H54 (cell line): ENCODE measurements around the gene MYO9B.
"Not testable (repeated sequence)": the region's sequence is repeated elsewhere in the genome, so short reads cannot be mapped to it uniquely, and the experiment has no call there.

Experiments
- DNase-seq: peaks from one replicate; pipeline ENCODE4 v3.0.0; 2011; ENCODE audit warnings: low spot score, mixed read lengths; ENCODE audit not compliant: insufficient read length
- FAIRE-seq: peaks from 3 replicates; lab custom pipeline; 2011; peaks lifted over from hg19 to GRCh38; lab: Jason Lieb, UNC
- POLR2A ChIP-seq: IDR thresholded peaks from 2 replicates; pipeline ENCODE4 v1.6.1; 2011; ENCODE audit warnings: low read depth, mild to moderate bottlenecking, low read length

The MYO9B gene

DNA sequence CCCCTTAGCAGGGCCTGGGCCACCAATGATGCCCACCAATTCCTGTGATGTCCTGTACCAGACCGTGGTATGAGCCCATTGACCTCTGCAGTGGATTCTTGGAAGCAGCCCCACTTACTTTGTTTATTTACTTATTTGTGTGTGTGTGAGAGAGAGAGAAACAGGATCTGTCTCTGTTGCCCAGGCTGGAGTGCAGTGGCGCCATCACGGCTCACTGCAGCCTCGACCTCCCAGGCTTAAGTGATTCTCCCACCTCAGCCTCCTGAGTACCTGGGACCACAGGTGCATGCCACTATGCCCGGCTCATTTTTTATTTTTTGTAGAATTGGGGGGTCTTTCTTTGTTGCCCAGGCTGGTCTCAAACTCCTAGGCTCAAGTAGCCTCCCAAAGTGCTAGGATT lies 13.0 kb downstream of the MYO9B start:
- DNase-seq (no peak), FAIRE-seq (no peak)
- TF ChIP-seq POLR2A: no peak

DNA sequence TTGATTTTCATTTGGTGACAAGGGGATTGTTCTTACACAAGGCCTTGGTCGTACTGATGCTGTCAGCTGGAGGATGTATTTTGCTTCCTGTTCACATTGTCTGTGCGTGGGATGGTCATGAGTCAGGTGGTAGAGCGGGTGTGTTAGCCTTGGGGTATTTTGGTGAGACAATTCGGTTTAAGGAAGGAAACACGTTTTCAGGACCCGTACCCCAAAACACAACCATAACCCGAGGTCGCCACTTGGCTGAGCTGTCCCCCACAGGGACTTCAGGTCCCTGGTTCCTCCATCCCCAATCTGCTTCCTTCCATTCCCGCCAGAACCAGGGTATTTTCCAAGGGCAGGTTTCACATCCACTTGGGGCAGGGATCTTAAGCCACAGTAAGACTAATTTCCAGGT lies 15.0 kb downstream of the MYO9B start:
- TF ChIP-seq POLR2A: no peak
- DNase-seq (no peak), FAIRE-seq (no peak)

DNA sequence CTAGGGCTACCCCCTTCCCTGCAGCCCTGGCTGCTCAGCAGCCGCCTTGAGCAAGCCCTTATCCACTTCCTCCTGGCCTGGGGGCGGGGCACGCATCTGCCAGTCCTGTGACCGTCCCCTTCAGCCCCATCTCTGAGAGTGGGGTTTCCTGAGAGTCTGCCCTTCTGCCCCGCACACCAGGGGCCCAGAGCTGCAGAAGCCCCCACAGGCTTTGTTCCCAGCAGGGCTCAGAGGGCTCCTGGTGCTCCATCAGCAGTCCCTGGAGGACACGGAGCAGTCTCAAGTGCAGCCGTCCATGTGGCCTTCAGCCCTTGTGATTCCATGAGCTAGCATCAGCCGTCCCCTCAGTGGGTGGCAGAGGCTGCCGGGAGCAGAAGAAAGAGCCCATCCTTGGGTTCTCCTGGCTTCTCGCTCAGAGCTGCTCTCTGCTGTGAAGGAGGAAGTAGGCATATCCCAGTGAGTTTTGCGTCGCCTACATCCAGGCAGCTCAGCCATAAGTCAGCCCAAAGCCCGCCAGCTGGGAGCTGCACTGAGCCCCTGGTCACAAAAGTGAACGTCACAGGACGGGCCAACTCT lies 16.3 kb downstream of the MYO9B start:
- DNase-seq (no peak), FAIRE-seq (no peak)
- no peak for TF ChIP-seq POLR2A

DNA sequence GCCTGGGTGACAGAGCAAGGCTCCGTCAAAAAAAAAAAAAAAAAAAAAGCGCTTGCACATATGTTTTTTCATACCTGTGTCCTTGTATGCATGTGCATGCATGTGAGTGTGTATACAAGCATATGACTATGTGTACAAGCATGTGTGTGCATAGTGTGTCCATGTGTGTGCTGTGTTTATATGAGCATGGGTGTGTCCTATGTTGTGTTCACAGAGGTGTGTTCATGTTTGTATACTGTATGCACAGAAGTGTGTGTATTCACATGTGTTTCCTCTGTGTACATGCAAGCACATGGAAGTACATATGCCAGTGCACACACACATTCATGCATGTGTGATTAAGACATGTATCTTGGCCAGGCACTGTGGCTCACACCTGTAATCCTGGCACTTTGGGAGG lies 17.1 kb downstream of the MYO9B start:
- TF ChIP-seq POLR2A: no peak
- no peak for DNase-seq
- no peak for FAIRE-seq

DNA sequence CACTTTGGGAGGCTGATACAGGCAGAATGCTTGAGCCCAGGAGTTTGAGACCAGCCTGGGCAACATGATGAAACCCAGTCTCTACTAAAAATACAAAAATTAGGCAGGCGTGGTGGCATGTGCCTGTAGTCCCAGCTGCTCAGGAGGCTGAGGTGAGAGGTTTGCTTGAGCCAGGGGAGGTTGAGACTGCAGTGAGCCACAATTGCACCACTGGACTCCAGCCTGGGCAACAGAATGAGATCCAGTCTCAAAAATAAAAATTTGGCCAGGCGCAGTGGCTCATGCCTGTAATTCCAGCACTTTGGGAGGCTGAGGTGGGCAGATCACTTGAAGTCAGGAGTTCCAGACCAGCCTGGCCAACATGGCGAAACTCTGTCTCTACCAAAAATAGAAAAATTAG lies 19.1 kb downstream of the MYO9B start:
- not testable (repeated sequence) for FAIRE-seq, DNase-seq

DNA sequence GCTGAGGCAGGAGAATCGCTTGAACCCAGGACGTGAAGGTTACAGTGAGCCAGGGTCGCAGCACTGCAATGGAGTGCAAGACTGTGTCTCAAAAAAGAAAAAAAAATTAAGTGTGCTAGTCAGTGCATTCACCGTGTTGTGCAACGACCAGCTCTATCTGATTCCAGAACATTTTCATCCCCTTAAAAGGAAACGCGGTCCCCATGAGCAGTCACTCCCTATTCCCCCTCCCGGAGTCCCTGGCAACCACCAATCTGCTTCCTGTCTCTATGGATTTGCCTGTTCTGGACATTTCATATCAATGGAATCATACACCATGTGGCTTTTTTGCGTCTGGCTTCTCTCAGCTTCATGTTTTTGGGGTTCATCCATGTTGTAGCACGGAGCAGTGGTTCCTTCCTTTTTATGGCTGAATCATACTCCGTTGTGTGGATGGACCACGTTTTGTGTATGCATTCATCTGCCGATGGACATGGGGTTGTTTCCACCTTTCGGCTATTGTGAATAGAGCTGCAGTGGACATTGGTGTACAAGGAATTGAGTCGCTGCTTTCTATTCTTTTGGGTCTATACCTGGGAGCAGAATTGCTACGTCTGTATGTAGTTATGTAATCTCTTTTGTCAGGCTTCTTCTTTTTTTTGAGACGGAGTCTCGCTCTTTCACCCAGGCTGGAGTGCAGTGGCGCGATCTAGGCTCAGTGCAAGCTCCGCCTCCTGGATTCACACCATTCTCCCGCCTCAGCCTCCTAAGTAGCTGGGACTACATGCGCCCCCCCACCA lies 19.8 kb downstream of the MYO9B start:
- no peak for DNase-seq
- FAIRE-seq: no peak
- TF ChIP-seq POLR2A: no peak

DNA sequence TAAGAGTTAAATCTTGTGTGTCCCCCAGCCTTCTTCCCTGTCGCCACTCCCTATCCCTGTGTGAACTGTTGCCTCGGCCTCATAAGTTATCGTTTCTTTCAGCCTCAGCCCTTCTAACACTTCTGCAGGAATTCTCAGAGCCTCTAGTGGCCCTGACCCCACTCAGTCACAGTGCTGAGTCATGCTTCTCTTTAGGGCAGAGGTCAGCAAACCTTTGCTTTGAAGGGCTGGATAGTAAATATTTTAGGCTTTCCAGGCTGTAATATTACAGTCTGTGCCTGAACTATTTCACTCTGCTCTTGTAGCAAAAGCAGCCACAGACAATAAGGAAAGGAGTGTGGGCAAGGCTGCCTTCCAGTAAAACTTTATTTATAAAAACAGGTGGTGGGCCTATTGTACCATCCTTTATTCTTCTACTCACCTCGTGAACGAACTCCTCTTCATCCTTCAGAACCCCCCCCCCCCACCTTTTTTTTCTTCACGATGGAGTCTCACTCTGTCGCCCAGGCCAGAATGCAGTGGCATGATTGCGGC lies 22.1 kb downstream of the MYO9B start:
- no peak for TF ChIP-seq POLR2A
- DNase-seq (peak; percentile 57), FAIRE-seq (peak; percentile 15)

DNA sequence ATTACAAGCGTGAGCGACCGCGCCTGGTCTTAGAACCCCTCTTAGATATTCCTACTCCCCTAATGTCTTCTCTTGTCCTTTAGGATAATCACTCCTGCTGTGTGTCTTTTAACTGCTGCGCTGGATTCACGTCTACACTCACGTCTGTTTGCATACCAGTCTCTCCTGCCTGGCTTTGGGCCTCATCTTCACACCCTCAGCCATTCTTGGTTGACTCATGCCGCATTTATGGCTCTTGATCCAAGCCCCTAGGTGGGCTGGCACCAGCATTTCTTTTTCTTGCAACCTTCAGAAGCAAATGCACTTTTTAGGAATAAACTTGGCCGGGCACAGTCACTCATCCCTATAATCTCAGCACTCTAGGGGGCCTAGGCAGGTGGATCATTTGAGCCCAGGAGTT lies 22.7 kb downstream of the MYO9B start:
- no peak for TF ChIP-seq POLR2A
- DNase-seq (no peak), FAIRE-seq (no peak)

DNA sequence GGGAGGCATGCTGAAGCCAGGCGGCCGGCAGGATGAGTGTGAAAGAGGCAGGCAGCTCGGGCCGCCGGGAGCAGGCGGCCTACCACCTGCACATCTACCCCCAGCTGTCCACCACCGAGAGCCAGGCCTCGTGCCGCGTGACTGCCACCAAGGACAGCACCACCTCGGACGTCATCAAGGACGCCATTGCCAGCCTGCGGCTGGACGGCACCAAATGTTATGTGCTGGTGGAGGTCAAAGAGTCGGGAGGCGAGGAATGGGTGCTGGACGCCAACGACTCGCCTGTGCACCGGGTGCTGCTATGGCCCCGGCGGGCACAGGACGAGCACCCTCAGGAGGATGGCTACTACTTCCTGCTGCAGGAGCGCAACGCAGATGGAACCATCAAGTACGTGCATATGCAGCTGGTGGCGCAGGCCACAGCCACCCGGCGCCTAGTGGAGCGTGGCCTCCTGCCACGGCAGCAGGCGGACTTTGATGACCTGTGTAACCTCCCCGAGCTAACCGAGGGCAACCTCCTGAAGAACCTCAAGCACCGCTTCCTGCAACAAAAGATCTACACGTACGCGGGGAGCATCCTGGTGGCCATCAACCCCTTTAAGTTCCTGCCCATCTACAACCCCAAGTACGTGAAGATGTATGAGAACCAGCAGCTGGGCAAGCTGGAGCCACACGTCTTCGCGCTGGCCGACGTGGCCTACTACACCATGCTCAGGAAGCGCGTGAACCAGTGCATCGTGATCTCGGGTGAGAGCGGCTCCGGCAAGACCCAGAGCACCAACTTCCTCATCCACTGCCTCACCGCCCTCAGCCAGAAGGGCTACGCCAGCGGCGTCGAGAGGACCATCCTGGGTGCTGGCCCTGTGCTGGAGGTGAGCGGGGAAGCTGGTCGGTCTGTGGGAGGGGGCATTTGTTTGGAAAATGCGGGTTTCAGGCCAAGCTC lies 26.4 kb downstream of the MYO9B start:
- FAIRE-seq (no peak), DNase-seq (no peak)
- no peak for TF ChIP-seq POLR2A

DNA sequence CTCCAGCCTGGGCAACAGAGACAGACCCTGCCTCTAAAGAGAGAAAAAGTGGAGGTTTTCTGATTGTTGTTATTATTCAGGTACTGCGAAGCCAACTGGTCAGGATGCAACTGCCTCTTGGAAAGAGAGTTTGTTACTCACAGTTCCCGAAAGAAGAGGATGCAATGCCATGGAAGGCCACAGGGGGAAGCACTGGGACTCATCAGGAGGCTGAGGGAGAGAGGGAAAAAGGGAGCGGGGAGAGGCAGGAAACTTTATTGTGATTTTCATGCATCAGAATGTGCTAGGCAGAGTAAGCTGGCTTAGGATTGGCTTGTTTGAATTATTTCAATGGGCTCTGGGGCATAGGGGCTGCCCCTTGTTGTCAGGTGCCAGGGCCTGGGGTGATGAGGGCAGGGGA lies 27.6 kb downstream of the MYO9B start:
- no peak for TF ChIP-seq POLR2A
- DNase-seq (peak; percentile 43), FAIRE-seq (no peak)

DNA sequence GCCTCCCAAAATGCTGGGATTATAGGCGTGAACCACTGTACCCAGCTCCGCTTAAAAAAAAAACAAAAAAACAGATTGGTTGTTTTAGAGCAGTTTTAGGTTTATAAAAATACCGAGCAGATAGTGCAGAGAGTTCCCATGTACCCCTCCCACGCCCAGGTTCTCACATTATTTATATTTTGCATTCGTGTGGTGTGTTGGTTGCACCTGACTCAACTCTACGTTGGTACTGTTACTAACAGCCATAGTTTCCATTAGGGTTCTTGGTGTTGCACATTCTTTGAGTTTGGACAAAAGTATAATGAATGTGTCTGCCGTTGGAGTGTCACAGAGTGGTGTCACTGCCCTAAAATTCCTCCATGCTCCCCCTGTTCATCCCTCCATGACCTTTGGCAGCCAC lies 29.1 kb downstream of the MYO9B start:
- no peak for FAIRE-seq
- no peak for TF ChIP-seq POLR2A
- DNase-seq: no peak

DNA sequence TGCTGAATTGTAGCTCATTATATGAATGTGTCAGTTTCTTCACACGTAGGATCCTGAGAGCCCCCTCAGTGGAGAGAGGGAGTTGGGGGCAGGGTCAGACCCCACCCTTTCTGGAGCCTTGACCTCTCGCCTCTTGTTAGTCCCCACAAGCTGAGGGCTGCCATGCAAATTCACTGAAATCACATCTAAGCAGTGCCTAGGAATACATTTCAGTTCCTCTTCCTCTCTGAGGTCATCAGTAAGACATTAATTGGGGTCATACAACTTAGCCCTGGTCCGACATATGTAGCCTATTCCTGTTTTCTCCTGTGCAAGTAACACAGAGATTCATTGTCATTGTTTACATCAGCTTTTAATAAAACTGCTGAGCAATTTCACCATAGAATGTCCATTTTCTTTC lies 30.0 kb downstream of the MYO9B start:
- FAIRE-seq: no peak
- DNase-seq: no peak

DNA sequence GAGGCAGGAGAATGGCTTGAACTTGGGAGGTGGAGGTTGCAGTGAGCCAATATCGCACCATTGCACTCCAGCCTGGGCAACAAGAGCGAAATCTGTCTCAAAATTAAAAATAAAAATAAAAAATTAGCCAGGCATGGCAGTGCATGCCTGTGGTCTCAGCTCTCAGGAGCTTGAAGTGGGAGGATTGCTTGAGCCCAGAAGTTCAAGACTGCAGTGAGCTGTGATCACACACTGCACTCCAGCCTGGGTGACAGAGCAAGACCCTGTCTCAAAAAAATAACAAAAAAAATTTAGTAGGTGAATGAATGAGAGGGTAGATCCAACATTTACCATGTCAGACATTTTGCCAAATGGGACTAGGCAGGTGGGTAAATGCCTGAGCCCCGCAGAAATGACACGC lies 31.4 kb downstream of the MYO9B start:
- not testable (repeated sequence) for FAIRE-seq, DNase-seq

More for the DNA sequence above, 30.0 kb downstream of the MYO9B start:
- TF ChIP-seq POLR2A: no peak
